ENCODE data around the gene CYP19A1.

CYP19A1 gene

DNA sequence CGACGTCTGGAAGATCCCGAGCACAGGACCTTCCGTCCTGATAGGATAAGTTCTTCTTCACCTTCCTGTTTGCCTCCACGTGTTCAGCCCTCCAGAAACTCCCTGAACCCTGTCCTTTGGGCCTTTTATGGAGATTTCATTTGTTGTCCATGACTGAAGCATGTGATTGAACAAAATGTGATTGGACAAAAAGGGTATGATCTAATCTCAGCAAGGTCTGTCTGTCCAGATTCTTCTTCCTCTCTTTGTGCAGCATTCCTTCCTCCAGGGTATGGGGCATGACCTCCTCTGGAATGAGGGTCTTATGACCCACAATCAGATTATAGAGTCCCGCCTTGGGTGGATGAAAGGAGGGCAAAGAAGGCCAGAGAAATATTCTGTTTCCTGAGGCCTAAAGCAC lies at the start of gene CYP19A1:
Gene CYP19A1 (minus strand): TSS at position 101 of the 400 bp plus-strand sequence. CDS start 95,684 bp downstream, outside the sequence.
- DNase-seq: no peak

DNA sequence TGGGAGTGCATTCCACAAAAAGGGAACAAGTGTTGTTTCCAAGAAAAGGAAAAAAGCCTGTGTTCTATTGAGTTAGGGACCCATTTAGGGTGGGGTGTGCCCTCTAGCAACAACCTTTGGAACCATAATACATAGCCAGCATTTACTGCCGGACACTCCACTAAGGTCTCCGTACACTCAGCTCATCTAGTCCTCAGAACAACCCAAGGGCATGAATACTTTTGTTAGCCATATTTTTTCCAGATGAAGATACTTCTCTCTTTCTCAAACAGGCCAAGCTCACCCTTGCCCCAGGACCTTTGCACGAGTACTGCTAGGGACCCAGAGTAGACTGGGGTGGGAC lies 49.3 kb upstream of the CYP19A1 start:
- no peak for DNase-seq

DNA sequence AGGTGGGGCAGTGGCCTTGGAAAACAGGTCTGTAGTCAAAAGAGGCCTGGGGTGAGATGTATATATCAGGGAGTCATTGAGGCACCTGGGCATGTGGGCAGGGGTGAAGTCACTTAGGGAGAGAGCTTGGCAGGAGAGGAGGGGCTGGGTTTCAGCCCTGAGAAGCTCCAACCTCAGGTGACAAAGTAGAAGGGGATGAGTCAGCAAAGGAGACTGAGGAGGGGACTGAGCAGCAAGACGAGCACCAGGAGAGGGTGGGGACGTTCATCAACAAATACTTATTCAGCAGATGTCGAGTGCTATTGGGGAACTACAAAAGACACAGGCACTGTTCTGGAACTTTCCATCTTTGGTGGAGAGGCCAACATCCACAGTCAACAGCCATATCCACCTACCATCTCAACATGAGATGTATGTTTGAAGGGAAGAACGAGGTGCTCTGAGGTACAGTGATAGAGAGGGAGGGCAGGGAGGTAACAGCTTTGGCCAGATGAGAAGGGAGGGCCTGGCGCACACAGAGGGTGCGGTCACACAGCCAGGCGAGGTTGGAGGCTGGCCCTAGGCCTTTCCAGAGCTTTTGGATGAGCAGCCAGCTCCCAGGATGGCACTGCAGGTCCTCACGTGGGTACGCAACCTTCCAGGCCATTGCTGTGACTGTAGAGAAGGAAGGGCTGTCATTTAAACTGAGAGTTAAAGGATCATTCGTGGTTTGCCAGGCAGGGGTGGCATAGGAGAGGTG lies 48.7 kb upstream of the CYP19A1 start:
- no peak for DNase-seq

DNA sequence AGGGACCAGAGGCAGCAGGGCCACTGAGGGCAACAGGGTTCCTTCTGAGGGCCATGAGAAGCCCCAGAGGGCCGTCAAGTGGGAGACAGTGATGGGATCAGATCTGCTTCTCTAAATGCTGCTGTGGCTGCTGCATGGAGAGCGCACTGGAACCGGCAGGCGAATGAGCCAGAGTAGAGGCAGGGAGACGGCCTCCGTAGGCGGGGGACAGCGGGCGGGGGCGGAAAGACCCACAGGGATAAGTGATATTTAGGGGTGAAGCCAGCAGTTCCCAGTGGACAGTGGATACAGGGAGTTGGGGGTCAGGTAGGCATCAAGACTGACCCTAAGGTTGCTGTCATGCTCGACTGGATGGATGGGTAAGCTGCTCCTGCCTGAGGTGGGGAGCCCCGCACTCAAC lies 48.1 kb upstream of the CYP19A1 start:
- DNase-seq: no peak

DNA sequence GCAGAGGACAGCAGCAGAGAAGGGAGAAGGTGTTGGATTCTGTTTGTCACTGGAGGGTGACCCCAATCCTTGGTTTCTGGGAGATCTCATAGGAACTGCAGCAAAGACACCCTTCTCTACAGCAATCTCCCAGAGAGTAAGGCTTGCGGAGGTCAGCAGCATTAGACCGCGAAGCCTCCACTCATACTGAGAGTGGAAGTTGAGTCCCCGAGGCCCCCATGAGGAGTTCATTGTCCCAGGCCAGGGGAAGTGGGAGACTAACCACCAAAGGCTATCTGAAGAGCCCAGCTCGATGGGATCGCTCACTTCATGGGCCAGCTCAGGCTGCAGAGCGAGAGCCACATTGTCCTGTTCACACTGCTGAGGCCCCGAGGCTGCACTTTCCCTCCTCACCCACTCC lies 47.6 kb upstream of the CYP19A1 start:
- no peak for DNase-seq

GRCh38 chr15:51382787-51383186 lies 44.4 kb upstream of the CYP19A1 start:
- no peak for DNase-seq

DNA sequence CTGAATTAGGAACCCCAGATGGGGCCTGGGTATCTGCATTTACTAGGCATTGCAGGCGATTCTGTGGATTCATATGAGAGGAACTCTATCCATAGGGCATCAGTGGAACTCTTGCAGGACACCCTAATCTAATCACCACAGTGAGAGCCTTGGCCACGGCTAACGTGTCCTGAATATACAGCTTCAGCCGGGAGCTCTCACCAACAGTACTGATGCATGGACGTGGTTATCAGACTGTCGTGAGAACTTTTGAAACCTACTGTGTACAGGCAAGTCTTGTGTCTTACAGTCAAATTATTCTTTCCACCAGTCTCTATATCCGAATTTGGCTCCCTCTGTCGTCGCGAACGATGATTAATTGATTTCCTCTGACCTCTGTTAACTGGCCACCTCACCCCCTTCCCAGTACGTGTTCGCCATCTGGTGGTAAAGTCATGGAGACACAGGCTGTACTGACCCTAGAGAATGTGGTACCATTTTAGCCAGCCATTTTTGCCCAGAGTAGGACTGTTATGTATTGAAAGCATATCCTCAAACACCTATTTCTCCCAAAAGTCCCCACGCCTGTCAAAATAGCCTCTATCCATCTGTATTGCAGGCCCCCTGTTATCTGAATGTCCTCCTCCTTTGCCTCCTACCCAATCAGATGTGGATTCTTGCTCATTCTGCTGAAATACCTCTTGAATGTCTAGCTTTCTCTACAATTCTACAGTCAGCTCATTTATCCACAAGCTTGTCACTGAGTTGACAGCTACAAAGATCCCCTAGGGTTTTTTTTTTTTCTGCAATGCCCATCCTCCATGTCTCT lies 42.8 kb upstream of the CYP19A1 start:
- DNase-seq: no peak

GRCh38 chr15:51379390-51379789 lies 41.0 kb upstream of the CYP19A1 start:
- no peak for DNase-seq

GRCh38 chr15:51378406-51378805 lies 40.0 kb upstream of the CYP19A1 start:
- no peak for DNase-seq

GRCh38 chr15:51377038-51377786 lies 38.8 kb upstream of the CYP19A1 start:
- no peak for DNase-seq

GRCh38 chr15:51375966-51376640 lies 37.7 kb upstream of the CYP19A1 start:
- no peak for DNase-seq

DNA sequence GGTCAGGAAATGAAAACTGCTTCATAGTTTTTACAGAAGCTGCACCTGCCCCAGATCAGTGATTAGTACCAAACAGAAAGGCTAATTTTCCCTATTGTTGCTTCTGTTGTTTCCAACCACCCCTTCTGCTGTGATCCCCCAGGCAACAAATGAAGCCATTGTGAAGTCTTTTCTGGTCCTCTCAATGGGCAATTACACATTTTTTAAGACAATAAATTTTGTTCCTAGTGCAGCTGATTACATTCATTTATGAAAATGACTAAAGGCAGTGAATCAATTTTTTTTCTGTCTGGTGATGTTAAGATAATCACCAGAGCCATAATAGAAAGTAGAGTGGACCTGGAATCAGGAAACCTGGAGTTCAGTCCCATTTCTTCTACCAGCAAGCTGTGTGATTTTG lies 35.7 kb upstream of the CYP19A1 start:
- no peak for DNase-seq

- DNase-seq: no peak
Measured at GRCh38 chr15:51371266-51371665, 32.9 kb upstream of the CYP19A1 start.

- no peak for DNase-seq
Measured at GRCh38 chr15:51369451-51369761, 31.0 kb upstream of the CYP19A1 start.

DNA sequence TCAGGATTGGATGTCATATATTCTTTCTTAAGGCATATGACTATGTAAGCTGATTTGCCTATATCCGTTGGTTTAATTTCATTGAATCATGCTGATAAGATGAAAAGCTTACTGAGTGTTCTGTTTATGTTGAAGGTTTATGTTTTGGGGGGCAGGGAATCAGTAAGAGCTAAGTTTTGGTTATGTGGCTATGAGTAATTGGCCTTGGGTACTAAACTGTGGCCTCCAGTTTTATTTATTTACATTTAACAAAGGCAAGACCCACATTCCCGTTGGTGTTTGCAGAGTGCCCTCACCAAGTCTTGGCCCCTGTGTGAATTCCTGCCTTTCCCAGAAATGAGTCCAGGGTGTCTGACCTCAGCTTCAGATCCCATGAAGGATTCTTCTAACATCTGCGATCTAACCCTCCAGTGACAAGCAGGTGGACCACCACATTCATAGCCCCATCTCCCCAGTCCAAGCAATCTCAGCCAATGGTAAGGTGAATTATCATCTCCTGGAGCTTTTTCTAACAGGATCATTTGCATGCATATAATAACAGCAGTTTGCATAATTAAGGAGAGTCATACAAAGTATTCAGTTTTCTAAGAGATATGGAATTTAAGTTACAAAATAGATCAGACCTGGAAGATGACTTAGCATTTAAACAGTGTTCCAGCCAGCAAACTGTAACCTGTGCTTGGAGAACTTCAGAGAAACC lies 30.5 kb upstream of the CYP19A1 start:
- DNase-seq: no peak

- no peak for DNase-seq
Measured at GRCh38 chr15:51368307-51368706, 29.9 kb upstream of the CYP19A1 start.

DNA sequence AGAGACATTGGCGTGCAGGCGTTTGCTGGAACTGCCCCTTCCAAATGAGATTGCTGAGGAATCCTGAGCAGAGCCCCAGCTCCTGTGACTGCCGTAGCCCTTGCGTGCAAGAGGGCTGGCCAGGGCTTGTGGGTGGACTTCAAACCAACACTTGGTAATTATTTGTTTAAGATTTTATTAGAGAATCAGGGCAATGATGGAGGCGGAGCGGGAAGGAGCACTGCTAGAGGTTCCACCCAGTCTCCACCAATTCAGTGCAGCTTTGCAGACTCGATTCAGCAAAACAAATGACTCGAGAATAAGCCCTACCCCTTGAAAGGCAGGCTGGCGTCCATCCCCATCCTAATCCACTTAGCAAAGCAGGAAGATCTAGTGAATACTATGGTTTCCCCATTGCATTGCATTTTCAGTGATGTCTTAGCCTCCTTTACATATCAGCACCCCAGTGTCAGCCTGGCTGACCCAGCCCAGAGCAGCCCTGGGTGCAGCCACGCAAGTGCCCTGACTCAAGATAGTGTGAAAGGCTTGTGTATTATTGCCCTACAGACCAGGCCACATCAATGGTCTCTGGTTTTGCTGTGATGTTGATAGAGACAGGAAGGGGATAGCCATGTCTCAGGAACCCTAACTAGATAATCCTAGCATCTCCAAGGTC lies 29.1 kb upstream of the CYP19A1 start:
- DNase-seq: no peak

DNA sequence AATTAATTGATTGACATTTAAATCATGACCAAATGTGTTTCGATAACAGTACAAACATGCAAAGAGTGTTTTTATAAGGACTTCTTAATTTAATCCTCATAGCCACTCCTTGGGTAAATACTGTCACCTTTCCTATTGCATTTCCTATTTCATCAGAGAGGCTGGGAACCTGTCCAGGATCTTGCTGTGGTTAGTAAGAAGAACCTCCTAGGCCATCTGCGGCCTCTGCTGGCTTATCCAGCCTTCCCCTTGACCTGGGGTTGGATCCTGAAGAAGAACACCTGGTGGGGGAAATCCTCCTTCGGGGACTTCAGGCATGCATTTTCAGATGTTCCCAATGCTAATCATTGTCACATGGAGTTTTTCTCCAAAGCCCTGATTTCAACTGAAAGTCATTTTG lies 28.5 kb upstream of the CYP19A1 start:
- no peak for DNase-seq

GRCh38 chr15:51366071-51366470 lies 27.7 kb upstream of the CYP19A1 start:
- no peak for DNase-seq

DNA sequence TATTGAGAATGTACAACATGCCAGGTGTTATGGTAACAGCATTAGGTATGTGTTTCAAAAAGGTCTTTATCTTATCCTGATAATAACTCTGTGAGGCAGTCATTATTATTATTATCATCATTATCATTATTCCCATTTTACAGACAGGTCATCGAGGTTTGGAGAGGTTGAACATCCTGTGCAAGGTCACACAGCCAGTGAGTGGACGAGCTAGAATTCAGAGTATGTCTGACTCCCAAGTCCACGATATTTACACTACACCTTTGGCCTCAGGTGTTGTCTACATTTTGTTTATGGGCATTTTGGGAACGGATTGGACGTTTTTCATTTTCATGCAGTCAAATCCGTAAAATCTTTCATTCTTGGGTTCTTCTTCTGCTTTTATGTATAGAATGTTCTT lies 27.0 kb upstream of the CYP19A1 start:
- no peak for DNase-seq

DNA sequence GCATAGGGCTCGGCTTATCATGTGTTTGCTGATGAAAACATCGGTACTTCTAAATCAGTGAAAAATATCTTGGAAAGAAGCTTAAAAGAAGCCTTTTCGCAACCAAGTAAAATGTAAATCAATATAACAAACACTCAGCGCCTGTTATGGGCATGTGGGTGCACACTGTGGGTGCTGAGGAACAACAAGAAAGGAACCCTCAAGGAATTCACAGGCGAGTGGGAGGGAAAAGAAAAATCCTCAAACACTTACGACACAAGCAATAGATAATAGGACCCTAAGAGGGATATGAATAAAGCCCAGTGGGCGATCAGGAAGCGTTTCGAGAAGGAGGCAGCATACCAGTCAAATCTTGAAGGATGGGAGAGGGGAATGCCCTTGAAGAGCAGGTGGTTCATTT lies 25.0 kb upstream of the CYP19A1 start:
- no peak for DNase-seq

DNA sequence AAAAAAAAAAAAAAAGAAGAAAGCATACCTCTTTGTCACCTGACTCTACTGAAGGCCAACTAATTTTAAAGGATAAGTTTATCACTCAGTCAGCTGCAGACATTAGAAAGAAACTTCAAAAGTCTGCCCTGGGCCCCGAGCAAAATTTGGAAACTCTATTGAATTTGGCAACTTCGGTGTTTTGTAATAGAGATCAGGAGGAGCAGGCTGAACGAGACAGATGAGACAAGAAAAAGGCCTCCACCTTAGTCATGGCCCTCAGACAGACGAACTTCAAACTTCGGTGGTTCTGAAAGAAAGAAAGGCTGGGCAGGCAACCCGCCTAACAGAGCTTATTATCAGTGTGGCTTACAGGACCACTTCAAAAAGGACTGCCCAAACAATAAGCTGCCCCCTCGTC lies 21.6 kb upstream of the CYP19A1 start:
- no peak for DNase-seq
